Peyer's patch (tissue), 4 donors: ENCODE results near the gene ZBTB12. TPM values are rescaled to one million over a fixed set of nuclear protein-coding genes. Genes with fewer than 3 reads are reported as not detected.

Source experiments
- DNase-seq, 3 donors: peaks; one replicate each; pipeline ENCODE4 v3.0.0-alpha.2; 2017 to 2019
- H3K27ac ChIP-seq, 4 donors: fragments of 200-600 bp; sonication (generic); one replicate each; pipeline ENCODE4 v1.5.1; 2016 to 2019
- H3K27me3 ChIP-seq, 2 donors: fragments of 200-600 bp; sonication (generic); one replicate each; pipeline ENCODE4 v1.5.1; 2019
- H3K36me3 ChIP-seq, 3 donors: fragments of 200-600 bp; sonication (generic); one replicate each; pipeline ENCODE4 v1.5.1; 2016 to 2019
- H3K4me1 ChIP-seq, 4 donors: fragments of 200-600 bp; sonication (generic); one replicate each; pipeline ENCODE4 v1.5.1; 2016 to 2019
- H3K4me3 ChIP-seq, 4 donors: fragments of 200-600 bp; sonication (generic); 1 replicate in 3 of 4; 2 replicates in 1 of 4; pipeline ENCODE4 v1.5.1; 2016 to 2019; ENCODE audit warnings: mild to moderate bottlenecking in 1 of 4
- H3K9me3 ChIP-seq, 4 donors: fragments of 200-600 bp; sonication (generic); one replicate each; pipeline ENCODE4 v1.5.1; 2016 to 2019; ENCODE audit warnings: mild to moderate bottlenecking in 1 of 4
- POLR2A ChIP-seq, 2 donors: fragments of 450-650 bp; IDR thresholded peaks; one replicate each; pipeline ENCODE4 v1.5.1; 2017; ENCODE audit warnings: antibody characterized with exemption in 2 of 2, mild to moderate bottlenecking in 2 of 2, moderate library complexity in 2 of 2
- total RNA-seq, 4 donors: library from RNA; depleted of rRNA; stranded (reverse); fragments of >200 nt; gene quantifications; one replicate each; pipeline ENCODE4 v1.1.0, GENCODE V29; 2016
- TF ChIP-seq, protein P1 (sequence below), 6 experiments: fragments of 450-650 bp in 4 of 6; fragments of 200-600 bp in 2 of 6; sonication (generic) in 1 of 6; IDR thresholded peaks; one replicate each; pipeline ENCODE4 v1.5.1; 2017 to 2019; ENCODE audit warnings: antibody characterized with exemption in 6 of 6, mild to moderate bottlenecking in 3 of 6, moderate library complexity in 1 of 6

ZBTB12 gene
- total RNA-seq, 4 donors from 2014 or later, result 1.0 to 5.0 (median 1.9) TPM; not detected in 1

DNA sequence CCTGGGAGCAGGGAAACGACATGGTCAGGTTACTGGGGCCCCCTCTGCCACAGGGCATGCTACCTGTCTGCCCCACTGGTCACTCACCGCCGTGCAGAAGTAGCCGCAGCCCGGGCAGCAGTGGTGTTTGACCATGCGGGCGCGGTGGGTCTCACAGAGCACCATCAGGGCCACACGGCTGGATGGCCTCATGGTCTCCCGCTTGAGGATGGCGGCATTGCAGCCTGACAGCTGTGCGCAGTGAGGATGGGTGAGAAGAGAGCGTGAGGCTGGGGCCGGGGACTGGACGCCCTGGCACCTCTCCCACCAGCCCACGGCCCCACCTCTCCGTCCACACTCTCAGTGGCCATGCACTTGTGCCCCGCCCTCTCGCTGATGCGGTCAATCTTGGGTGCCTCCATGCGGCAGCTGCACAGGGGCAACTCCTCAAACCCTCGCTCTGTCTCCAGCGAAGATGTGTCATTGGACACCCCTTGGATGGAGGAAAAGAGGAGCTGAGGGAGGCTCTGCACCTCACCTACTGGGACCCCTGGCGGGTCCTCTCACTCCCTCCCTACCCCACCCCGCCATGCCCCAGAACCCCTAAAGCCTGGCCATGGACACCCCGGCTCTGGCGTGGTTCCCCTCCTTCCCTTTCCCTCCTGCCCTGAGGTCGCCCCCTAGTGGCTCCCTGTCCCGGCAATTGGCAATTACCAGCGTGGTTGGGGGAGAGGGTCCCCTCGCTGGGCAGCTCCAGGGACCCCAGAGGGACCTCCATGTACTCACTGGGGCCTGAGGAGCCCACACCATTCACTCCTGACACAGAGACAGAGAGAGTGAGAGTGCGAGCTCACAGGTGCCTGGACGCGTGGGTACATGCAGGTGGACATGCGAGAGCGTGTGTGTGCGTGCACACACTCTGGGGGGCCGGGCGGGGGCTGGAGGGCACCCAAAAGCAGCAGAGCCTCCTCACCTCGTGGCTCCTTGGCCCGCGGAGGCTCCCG is 13.3 kb downstream of the ZBTB12 start:
- no peaks in the 10 kb centered on the region for H3K27me3 ChIP-seq
- H3K4me3 ChIP-seq, result no peak overlapping the region
- peaks cover 0 to 92% (median 0%) of the 10 kb centered on the region in 3 donors for H3K36me3 ChIP-seq
- no peaks in the 10 kb centered on the region for H3K4me1 ChIP-seq
- H3K9me3 ChIP-seq, result no peaks in the 10 kb centered on the region
- no peak for TF ChIP-seq POLR2A (IDR thresholded peaks at IDR 0.05)
- TF ChIP-seq, protein P1, sequence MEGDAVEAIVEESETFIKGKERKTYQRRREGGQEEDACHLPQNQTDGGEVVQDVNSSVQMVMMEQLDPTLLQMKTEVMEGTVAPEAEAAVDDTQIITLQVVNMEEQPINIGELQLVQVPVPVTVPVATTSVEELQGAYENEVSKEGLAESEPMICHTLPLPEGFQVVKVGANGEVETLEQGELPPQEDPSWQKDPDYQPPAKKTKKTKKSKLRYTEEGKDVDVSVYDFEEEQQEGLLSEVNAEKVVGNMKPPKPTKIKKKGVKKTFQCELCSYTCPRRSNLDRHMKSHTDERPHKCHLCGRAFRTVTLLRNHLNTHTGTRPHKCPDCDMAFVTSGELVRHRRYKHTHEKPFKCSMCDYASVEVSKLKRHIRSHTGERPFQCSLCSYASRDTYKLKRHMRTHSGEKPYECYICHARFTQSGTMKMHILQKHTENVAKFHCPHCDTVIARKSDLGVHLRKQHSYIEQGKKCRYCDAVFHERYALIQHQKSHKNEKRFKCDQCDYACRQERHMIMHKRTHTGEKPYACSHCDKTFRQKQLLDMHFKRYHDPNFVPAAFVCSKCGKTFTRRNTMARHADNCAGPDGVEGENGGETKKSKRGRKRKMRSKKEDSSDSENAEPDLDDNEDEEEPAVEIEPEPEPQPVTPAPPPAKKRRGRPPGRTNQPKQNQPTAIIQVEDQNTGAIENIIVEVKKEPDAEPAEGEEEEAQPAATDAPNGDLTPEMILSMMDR (IDR thresholded peaks at IDR 0.05), result peak in 4 of 6 experiments; percentile 52 to 75 (median 64)
- peak in 2 of 3 donors; percentile 65 to 72 for DNase-seq
- H3K27ac ChIP-seq, result no peak overlapping the region

DNA sequence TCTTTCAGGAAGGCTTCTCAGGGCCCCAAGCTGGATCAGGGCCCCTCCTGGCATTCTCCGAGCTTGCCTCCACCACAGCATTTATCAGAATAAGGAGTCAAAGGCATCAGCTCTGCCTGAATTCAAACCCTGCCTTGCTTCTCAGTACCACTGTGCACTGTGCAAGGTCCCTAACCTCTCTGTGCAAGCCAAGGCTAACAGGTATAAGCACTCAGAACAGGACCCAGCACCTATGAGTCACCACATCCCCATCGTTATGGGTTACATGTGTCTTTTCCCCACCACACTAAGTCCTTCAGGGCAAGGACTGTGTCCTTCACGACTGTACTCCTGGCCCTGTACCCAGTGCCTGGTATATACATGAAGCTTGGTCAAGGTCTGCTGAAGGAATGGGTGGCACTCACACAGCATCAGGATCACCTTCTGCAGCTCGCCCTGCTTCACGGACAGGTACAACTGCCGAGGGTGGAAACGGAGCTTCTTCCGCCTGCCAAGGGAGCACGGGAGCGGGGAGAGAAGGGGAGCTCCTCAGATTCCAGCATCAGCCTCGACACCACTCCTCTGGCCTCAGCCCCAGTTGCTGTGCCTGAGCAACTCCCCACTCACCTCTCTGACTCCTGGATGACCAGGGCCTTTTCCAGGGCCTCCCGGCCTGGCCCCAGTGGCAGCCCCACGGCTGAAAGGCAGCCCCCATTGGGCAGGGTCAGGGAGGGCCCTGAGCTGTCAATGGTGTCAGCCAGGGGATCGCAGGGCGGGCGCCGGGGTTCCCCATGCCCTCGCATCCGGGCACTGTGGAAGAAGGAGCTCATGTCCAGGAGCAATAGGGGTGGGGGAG is 14.5 kb downstream of the ZBTB12 start:
- H3K4me1 ChIP-seq, result no peaks in the 10 kb centered on the region
- no peaks in the 10 kb centered on the region for H3K27me3 ChIP-seq
- no peak overlapping the region for H3K4me3 ChIP-seq
- H3K9me3 ChIP-seq, result no peaks in the 10 kb centered on the region
- no peak overlapping the region for H3K27ac ChIP-seq
- H3K36me3 ChIP-seq, result peaks cover 0 to 92% (median 0%) of the 10 kb centered on the region in 3 donors
- TF ChIP-seq POLR2A (IDR thresholded peaks at IDR 0.05), result no peak
- TF ChIP-seq, protein P1 (IDR thresholded peaks at IDR 0.05), result no peak
- DNase-seq, result no peak

DNA sequence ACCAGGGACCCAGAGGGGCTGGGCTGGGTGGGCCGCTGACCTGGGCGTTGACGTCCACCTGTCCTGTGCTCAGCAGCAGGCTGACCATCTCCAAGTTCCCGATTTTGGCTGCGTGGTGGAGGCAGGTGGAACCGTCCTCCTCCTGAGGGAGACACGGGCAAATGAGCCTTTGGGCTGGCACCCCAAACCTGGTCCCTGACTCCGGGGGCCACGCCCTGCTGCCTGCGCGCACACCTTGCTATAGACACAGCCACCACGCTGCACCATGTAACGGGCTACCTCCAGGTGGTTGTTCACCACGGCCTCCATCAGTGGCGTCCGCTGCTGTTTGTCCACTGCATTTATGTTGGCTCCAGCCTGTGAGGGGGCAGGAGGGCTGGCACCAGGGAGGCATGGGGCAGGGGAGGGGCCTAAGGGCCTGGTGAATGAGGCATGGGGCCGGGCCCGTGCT is 15.3 kb downstream of the ZBTB12 start:
- Histone ChIP-seq H3K36me3 (peaks cover 0 to 92% (median 0%) of the 10 kb centered on the region in 3 donors), H3K4me1 (no peaks in the 10 kb centered on the region), H3K27me3 (no peaks in the 10 kb centered on the region), H3K9me3 (no peaks in the 10 kb centered on the region), H3K27ac (no peak overlapping the region), H3K4me3 (no peak overlapping the region)
- TF ChIP-seq POLR2A (IDR thresholded peaks at IDR 0.05), result no peak
- TF ChIP-seq, protein P1 (IDR thresholded peaks at IDR 0.05), result no peak
- DNase-seq, result peak in 1 of 3 donors; percentile 44

DNA sequence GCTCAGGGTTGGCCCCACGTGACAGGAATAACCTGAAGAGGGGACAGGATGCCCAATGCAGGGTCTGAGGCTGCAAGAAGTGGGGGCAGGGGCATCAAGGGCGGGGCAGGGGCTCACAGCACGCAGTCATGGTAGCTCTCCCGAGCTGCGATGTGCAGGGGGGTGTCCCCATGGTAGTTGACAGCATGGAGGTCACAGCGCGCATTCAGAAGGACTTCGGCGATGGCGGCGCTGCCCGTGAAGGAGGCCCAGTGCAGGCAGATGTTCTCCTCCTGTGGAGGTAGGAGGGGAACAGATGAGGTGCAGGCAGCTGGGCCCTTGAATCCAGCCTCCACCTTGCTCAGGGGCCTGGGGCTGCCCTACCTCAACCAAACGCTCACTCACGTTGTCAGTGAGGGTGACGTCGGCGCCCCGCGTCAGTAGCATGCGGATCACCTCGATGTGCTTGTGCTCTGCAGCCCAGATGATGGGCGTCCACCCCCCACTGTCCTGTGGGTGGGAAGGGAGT is 17.3 kb downstream of the ZBTB12 start:
- TF ChIP-seq, protein P1 (IDR thresholded peaks at IDR 0.05), result no peak
- TF ChIP-seq POLR2A (IDR thresholded peaks at IDR 0.05), result no peak
- H3K27me3 ChIP-seq, result no peaks in the 10 kb centered on the region

DNA sequence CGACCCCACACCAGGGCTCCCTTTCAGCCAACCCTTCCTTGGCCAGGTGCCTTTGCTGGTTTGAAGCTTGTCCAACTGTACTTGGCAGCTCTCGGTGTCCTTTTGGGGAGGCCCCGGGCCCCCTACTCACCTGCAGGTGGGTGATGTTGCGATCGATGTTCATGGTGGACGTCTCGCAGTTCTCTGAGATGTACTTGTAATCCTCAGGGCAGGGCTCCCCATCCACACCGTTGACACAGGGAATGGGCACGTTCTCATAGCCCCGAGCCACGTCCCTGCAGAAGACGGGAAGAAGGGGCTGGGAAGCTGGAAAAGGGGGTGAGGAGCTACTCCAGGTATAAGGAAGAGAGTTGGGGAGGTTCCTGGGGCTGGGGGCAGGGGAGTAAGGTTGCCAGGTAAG is 18.2 kb downstream of the ZBTB12 start:
- H3K36me3 ChIP-seq, result peaks cover 0 to 90% (median 0%) of the 10 kb centered on the region in 3 donors
- TF ChIP-seq, protein P1 (IDR thresholded peaks at IDR 0.05), result no peak
- TF ChIP-seq POLR2A (IDR thresholded peaks at IDR 0.05), result no peak
- H3K9me3 ChIP-seq, result no peaks in the 10 kb centered on the region
- no peaks in the 10 kb centered on the region for H3K27me3 ChIP-seq
- H3K4me1 ChIP-seq, result peaks cover 0 to 10% (median 0%) of the 10 kb centered on the region in 4 donors
- no peak overlapping the region for H3K27ac ChIP-seq
- H3K4me3 ChIP-seq, result no peak overlapping the region
- DNase-seq, result peak in 1 of 3 donors; percentile 39

More for the DNA sequence above, 17.3 kb downstream of the ZBTB12 start:
- Histone ChIP-seq H3K9me3 (no peaks in the 10 kb centered on the region), H3K36me3 (peaks cover 0 to 96% (median 0%) of the 10 kb centered on the region in 3 donors), H3K4me3 (no peak overlapping the region), H3K4me1 (peaks cover 0 to 4% (median 0%) of the 10 kb centered on the region in 4 donors), H3K27ac (no peak overlapping the region)
- peak in 1 of 3 donors; percentile 40 for DNase-seq
